ENCODE results near the gene ADGRD2.

GRCh38 chr9:124438091-124438490 is 12.2 kb upstream of the ADGRD2 start:
- TF ChIP-seq CTCF (IDR thresholded peaks at IDR 0.05): no peak
- no peak for TF ChIP-seq POLR2A (IDR thresholded peaks at IDR 0.05)
